ENCODE measurements around the gene ADAMTS2. TPM values are rescaled to one million over a fixed set of nuclear protein-coding genes. Genes with fewer than 3 reads are reported as not detected.

Gene ADAMTS2
- polyA plus RNA-seq, 1 donor: 5.9 TPM

DNA sequence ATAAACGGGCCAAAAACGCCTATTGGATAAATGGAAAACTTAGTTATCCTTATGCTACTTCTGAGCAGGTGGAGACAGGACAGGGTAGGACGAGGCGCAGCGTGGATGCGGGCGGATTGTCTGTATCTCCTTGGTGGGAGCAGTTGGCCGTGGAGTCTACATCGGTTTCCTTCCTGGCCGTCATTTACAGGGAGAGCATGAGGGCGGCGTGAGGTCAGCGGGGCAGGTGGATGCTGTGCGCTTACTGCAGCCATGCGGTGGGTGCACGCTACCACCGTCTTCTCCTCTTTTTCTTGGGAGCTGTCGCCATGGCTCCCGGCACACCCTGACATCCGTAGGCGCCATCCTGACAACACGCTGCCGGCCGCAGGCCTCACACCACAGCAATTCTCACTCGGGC, 121.3 kb downstream of the ADAMTS2 start:
- no peak for DNase-seq
- WGBS (ENCODE audit: insufficient coverage, low lambda C conversion rate): no CpG with 5 or more reads among the region's 25 CpGs
- H3K9me3 ChIP-seq (ENCODE audit: control insufficient read depth, low read depth, low read length): peaks cover 17% of the 10 kb centered on the region
- H3K27me3 ChIP-seq (ENCODE audit: control insufficient read depth, insufficient read depth, low read length): no peaks in the 10 kb centered on the region
- no peak overlapping the region for H3K27ac ChIP-seq (ENCODE audit: low read length)
- no peaks in the 10 kb centered on the region for H3K4me1 ChIP-seq (ENCODE audit: control insufficient read depth, insufficient read depth, low read length)
- H3K36me3 ChIP-seq (ENCODE audit: control insufficient read depth, insufficient read depth, low read length): no peaks in the 10 kb centered on the region
- H3K4me3 ChIP-seq (ENCODE audit: low read length): no peak overlapping the region

DNA sequence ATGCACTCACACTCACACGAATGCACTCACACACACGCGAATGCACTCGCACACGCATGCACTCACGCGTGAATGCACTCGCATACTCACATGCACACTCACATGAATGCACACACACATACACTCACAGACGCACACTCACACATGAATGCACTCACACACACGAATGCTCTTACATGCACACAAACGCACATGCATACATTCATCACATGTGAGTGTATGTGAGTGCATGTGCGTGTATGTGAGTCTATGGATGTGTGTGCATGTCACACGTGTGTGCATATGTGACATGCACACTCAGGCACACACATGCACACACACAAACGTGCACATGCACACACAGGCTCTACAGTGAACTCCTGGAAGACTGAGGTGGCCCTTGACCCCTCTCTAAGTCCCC, 121.7 kb downstream of the ADAMTS2 start:
- no peak overlapping the region for H3K4me3 ChIP-seq (ENCODE audit: low read length)
- H3K27me3 ChIP-seq (ENCODE audit: control insufficient read depth, insufficient read depth, low read length): no peaks in the 10 kb centered on the region
- no peaks in the 10 kb centered on the region for H3K4me1 ChIP-seq (ENCODE audit: control insufficient read depth, insufficient read depth, low read length)
- WGBS (ENCODE audit: insufficient coverage, low lambda C conversion rate): no CpG with 5 or more reads among the region's 14 CpGs
- no peaks in the 10 kb centered on the region for H3K36me3 ChIP-seq (ENCODE audit: control insufficient read depth, insufficient read depth, low read length)
- peaks cover 17% of the 10 kb centered on the region for H3K9me3 ChIP-seq (ENCODE audit: control insufficient read depth, low read depth, low read length)
- no peak for DNase-seq
- no peak overlapping the region for H3K27ac ChIP-seq (ENCODE audit: low read length)

DNA sequence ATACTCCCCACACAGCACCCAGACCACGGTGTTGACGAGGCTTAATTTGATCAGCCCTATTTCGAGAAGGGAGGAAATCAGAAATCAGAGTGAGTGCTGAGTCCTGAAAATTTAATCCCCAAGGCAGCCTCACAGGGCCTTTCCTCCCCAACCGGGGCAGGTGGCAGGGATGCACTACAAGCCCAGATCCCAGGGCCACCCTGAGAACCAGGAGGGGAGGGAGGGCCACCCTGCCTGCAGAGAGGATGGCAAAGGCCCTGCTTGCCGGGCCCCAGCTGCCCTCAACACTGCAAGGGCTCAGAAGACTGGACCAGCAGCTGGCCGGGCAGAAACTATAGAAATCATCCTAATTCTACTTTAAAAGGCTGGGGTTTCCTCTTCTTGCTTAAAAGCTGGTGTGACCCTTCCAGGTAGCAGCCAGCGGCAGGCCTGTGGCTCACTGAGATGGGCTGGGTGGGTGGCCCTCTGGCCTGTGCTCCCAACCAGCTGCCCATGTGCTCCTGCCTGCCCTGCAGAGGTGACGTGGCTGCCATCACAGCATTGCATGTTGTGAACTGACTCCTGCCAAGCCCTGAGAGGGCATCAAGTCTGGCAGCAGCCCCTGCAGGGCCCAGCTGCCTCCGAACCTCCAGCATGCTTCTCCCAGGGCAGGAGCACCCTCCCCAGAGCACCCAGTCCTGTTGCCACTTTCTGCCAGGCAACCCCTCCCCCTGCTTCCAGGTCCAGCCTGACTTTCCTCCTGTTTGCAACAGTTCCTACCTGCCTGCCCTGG, 122.8 kb downstream of the ADAMTS2 start:
- H3K4me1 ChIP-seq (ENCODE audit: control insufficient read depth, insufficient read depth, low read length): no peaks in the 10 kb centered on the region
- H3K36me3 ChIP-seq (ENCODE audit: control insufficient read depth, insufficient read depth, low read length): no peaks in the 10 kb centered on the region
- DNase-seq: no peak
- peaks cover 17% of the 10 kb centered on the region for H3K9me3 ChIP-seq (ENCODE audit: control insufficient read depth, low read depth, low read length)
- no peak overlapping the region for H3K27ac ChIP-seq (ENCODE audit: low read length)
- H3K4me3 ChIP-seq (ENCODE audit: low read length): no peak overlapping the region
- no CpG with 5 or more reads among the region's 9 CpGs for WGBS (ENCODE audit: insufficient coverage, low lambda C conversion rate)
- no peaks in the 10 kb centered on the region for H3K27me3 ChIP-seq (ENCODE audit: control insufficient read depth, insufficient read depth, low read length)

GRCh38 chr5:179221877-179222220, 123.4 kb downstream of the ADAMTS2 start:
- Histone ChIP-seq H3K36me3 (ENCODE audit: control insufficient read depth, insufficient read depth, low read length) (no peaks in the 10 kb centered on the region), H3K9me3 (ENCODE audit: control insufficient read depth, low read depth, low read length) (peaks cover 17% of the 10 kb centered on the region), H3K4me3 (ENCODE audit: low read length) (no peak overlapping the region), H3K27me3 (ENCODE audit: control insufficient read depth, insufficient read depth, low read length) (no peaks in the 10 kb centered on the region), H3K4me1 (ENCODE audit: control insufficient read depth, insufficient read depth, low read length) (no peaks in the 10 kb centered on the region), H3K27ac (ENCODE audit: low read length) (no peak overlapping the region)
- DNase-seq: no peak
- no CpG with 5 or more reads among the region's 6 CpGs for WGBS (ENCODE audit: insufficient coverage, low lambda C conversion rate)

GRCh38 chr5:179221196-179221876, 123.9 kb downstream of the ADAMTS2 start:
- Histone ChIP-seq H3K27ac (ENCODE audit: low read length) (no peak overlapping the region), H3K36me3 (ENCODE audit: control insufficient read depth, insufficient read depth, low read length) (no peaks in the 10 kb centered on the region), H3K4me3 (ENCODE audit: low read length) (no peak overlapping the region), H3K4me1 (ENCODE audit: control insufficient read depth, insufficient read depth, low read length) (no peaks in the 10 kb centered on the region), H3K9me3 (ENCODE audit: control insufficient read depth, low read depth, low read length) (peaks cover 17% of the 10 kb centered on the region), H3K27me3 (ENCODE audit: control insufficient read depth, insufficient read depth, low read length) (no peaks in the 10 kb centered on the region)
- DNase-seq: no peak
- whole genome bisulfite sequencing (ENCODE audit: insufficient coverage, low lambda C conversion rate): no CpG with 5 or more reads among the region's 14 CpGs

DNA sequence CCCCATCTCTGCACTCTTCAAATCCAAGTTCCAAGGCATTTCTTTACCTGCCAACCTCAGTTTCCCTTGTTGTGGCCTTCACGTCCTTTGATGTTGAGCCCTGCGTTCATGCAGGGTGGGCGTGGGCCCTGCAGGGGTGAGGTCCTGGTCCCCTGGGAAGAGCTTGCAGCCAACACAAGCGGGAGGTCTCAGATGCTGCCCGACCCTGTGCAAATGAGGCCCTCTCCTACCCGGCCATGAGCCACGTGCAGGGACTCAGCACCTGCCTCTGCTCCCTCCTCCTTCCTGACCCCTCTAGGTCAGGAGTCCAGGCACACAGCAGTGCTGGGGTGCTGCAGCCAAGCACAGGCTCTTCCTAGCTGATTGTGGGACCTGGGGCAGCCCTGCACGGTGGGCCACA, 124.5 kb downstream of the ADAMTS2 start:
- Histone ChIP-seq H3K27me3 (ENCODE audit: control insufficient read depth, insufficient read depth, low read length) (no peaks in the 10 kb centered on the region), H3K4me1 (ENCODE audit: control insufficient read depth, insufficient read depth, low read length) (no peaks in the 10 kb centered on the region), H3K27ac (ENCODE audit: low read length) (no peak overlapping the region), H3K9me3 (ENCODE audit: control insufficient read depth, low read depth, low read length) (peaks cover 17% of the 10 kb centered on the region), H3K36me3 (ENCODE audit: control insufficient read depth, insufficient read depth, low read length) (no peaks in the 10 kb centered on the region), H3K4me3 (ENCODE audit: low read length) (no peak overlapping the region)
- DNase-seq: no peak
- no CpG with 5 or more reads among the region's 8 CpGs for WGBS (ENCODE audit: insufficient coverage, low lambda C conversion rate)

DNA sequence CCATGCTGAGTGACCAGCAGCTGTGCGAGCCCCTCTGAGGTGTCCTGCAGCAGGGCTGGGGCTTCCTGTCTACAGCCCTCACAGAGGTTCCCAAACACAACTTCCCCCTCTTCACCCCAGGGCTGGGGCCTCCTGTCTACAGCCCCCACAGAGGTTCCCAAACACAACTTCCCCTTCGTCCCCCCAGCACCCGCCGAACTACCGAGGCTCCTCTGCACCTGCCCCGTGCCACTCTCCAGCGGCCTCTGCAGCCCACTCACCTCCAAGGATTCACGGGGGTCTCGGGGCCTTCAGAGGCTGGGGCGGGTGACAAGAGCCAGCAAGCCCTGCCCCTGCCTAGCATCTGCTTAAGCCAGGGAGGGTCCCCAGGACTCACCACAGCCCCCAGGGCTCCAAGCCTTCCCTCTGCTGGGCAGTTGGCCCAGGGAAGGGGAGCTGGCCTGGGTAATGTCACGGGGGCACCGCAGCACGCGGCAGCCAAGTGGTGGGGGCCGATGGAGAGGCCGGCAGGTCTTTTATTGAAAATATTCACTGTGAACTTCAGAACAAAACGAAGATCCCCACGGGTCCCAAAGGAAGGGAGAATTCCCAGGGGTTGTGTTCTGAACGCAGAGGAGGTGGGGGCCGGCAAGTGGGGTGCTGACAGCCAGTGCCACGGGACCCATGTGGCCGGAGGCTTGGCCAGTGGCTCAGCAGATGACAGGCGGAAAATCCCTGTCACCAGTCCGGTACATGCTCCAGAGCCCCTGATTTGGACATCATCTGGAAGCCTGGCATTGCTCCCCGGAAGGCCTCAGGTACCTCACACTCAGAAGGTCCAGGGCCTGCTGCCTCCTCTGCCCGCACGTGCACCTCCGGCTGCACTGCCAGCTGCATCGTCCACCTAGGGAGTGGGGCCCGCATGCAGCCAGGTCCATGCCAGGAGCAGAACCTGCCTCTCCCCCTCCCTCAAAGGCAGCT, 125.3 kb downstream of the ADAMTS2 start:
- no peak for DNase-seq
- no peaks in the 10 kb centered on the region for H3K36me3 ChIP-seq (ENCODE audit: control insufficient read depth, insufficient read depth, low read length)
- peaks cover 17% of the 10 kb centered on the region for H3K9me3 ChIP-seq (ENCODE audit: control insufficient read depth, low read depth, low read length)
- no peaks in the 10 kb centered on the region for H3K4me1 ChIP-seq (ENCODE audit: control insufficient read depth, insufficient read depth, low read length)
- no peak overlapping the region for H3K4me3 ChIP-seq (ENCODE audit: low read length)
- WGBS (ENCODE audit: insufficient coverage, low lambda C conversion rate): 100% methylated on average over 1 of the region's 30 CpGs
- no peaks in the 10 kb centered on the region for H3K27me3 ChIP-seq (ENCODE audit: control insufficient read depth, insufficient read depth, low read length)
- no peak overlapping the region for H3K27ac ChIP-seq (ENCODE audit: low read length)

DNA sequence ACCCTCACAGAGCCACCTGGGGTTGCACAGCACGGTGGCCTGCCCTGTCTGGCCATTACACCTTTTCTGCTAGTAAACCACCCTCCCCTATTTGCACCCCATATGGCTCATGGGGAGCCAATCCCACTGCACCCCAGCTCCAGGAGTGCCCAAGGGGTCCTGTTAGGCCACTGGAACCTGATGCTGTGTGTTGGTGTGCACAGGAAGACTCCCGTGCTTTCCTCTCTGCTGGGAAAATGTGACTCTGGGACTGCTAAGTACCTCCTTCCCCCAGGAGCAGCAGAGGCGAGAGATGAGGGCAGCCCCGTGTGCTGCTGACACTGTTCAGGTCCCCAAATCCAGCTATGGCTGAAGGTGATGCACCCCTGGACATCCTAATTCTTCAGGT, 126.3 kb downstream of the ADAMTS2 start:
- H3K4me3 ChIP-seq (ENCODE audit: low read length): no peak overlapping the region
- WGBS (ENCODE audit: insufficient coverage, low lambda C conversion rate): 80% methylated on average over 1 of the region's 4 CpGs
- no peaks in the 10 kb centered on the region for H3K36me3 ChIP-seq (ENCODE audit: control insufficient read depth, insufficient read depth, low read length)
- no peak overlapping the region for H3K27ac ChIP-seq (ENCODE audit: low read length)
- H3K9me3 ChIP-seq (ENCODE audit: control insufficient read depth, low read depth, low read length): peaks cover 8% of the 10 kb centered on the region
- no peaks in the 10 kb centered on the region for H3K27me3 ChIP-seq (ENCODE audit: control insufficient read depth, insufficient read depth, low read length)
- H3K4me1 ChIP-seq (ENCODE audit: control insufficient read depth, insufficient read depth, low read length): no peaks in the 10 kb centered on the region
- DNase-seq: no peak

- no peak for DNase-seq
- WGBS (ENCODE audit: insufficient coverage, low lambda C conversion rate): no CpG with 5 or more reads among the region's 16 CpGs
These were observed 127.0 kb downstream of the ADAMTS2 start for GRCh38 chr5:179217956-179218942.

More at GRCh38 chr5:179217956-179218942, 127.0 kb downstream of the ADAMTS2 start:
- Histone ChIP-seq H3K9me3 (ENCODE audit: control insufficient read depth, low read depth, low read length) (peaks cover 2% of the 10 kb centered on the region), H3K27me3 (ENCODE audit: control insufficient read depth, insufficient read depth, low read length) (no peaks in the 10 kb centered on the region), H3K4me1 (ENCODE audit: control insufficient read depth, insufficient read depth, low read length) (no peaks in the 10 kb centered on the region), H3K4me3 (ENCODE audit: low read length) (no peak overlapping the region), H3K27ac (ENCODE audit: low read length) (no peak overlapping the region), H3K36me3 (ENCODE audit: control insufficient read depth, insufficient read depth, low read length) (no peaks in the 10 kb centered on the region)
